GM18502 (cell line): ENCODE data around the gene SPTA1.

Experiments used
- ATAC-seq: cut with Tn5 transposase; IDR thresholded peaks from one replicate; pipeline ENCODE4 v1.9.1; 2021; ENCODE audit warnings: mild to moderate bottlenecking; ENCODE audit not compliant: unreplicated experiment, poor library complexity

SPTA1 gene

DNA sequence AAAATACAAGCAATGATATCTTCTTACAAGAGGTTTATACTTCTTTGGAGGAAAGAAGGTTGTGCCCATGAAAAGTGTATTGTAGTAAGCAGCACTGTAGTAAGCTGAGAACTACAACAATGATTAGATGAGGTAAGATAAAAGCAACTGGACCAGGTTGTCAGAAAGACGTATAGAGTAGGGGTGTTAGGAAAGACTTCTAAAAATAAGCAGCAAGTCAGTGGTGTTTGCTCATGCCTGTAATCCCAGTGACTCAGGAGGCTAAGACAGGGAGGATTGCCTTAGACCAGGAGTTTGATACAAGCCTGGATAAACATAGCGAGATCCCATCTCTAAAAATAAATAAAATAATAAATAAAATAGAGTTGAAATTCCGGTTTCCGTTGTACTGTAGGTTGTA is 102.6 kb downstream of the SPTA1 start:
- no peak for ATAC-seq

GRCh38 chr1:158579733-158580132 is 106.8 kb downstream of the SPTA1 start, which contains the start of gene OR10X1:
Gene OR10X1, minus strand, starts transcription at chr1:158579899. Its CDS starts 0 bp downstream, at chr1:158579899.
- ATAC-seq: no peak

DNA sequence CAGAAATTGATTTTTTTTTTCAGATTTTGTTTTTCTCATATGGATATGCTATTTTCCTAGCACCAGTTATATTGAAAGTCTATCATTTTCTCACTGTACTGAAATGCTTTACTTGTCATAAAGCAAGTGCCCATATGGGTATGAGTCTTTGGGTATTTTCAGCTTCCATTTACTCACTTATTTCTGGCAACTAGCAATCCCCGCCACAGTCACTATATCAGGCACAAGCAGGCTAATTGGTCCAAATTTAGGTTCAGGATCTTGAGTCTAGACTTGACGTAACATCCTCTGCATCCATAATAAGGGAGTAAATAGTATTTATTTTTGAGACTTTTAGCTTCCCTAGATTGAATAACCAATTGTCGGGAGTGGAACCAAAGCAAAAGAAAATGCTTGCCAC is 109.0 kb downstream of the SPTA1 start:
- no peak for ATAC-seq

- ATAC-seq: no peak
Measured at GRCh38 chr1:158572226-158572625, 114.3 kb downstream of the SPTA1 start.

DNA sequence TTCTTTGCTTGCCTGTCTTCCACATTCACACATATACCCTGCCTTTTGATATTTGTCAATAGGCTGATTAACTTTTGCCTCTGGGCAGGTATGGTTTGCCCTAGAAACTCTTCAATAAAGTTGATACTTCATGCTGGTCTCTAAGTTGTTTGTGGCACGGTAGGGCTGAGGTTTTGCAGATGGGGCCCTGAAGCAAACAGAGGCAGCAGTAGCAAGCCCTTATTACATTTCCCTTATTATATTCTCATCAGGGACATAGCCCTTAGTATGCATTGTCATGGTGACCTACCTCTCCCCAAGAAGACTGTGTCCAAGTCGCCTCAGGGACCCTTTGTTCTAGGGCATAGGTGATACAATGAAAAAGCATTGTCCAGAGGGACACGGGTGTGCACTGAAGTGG is 116.0 kb downstream of the SPTA1 start, which contains the start of gene OR6P1:
Gene OR6P1 (minus strand): TSS at position 101 of the 400 bp plus-strand sequence. CDS start 6,976 bp downstream, outside the sequence.
- ATAC-seq: no peak

- no peak for ATAC-seq
Measured at GRCh38 chr1:158564608-158565007, 121.9 kb downstream of the SPTA1 start.

- no peak for ATAC-seq
Measured at GRCh38 chr1:158563853-158564252, 122.7 kb downstream of the SPTA1 start.
